Psoas muscle (tissue), 8 donors: ENCODE data around the gene REXO4. TPM values are rescaled to one million over a fixed set of nuclear protein-coding genes. Genes with fewer than 3 reads are reported as not detected.
"Not testable (repeated sequence)": the region's sequence is repeated elsewhere in the genome, so short reads cannot be mapped to it uniquely, and the experiment has no call there.

Source experiments
- ATAC-seq, 4 donors: fragments of 200-7000 bp; cut with Tn5 transposase; one replicate each; pipeline ENCODE4 v1.9.1; 2020; ENCODE audit warnings: moderate library complexity in 3 of 4, mild to moderate bottlenecking in 2 of 4
- DNase-seq, 2 donors: peaks; one replicate each; pipeline ENCODE4 v3.0.0-alpha.2; 2020
- H3K27ac ChIP-seq: fragments of 200-600 bp; one replicate; pipeline ENCODE4 v1.8.0; 2022
- H3K27me3 ChIP-seq, 3 donors: fragments of 200-600 bp in 1 of 3; one replicate each; pipeline versions ENCODE4 v1.6.1 to v1.8.0; 2013 to 2022; ENCODE audit warnings: low read length in 2 of 3, mild to moderate bottlenecking in 2 of 3, moderate library complexity in 1 of 3; ENCODE audit not compliant: insufficient read depth in 3 of 3
- H3K36me3 ChIP-seq, 2 donors: fragments of 200-600 bp in 1 of 2; one replicate each; pipeline versions ENCODE4 v1.6.1 to v1.8.0; 2013 to 2022; ENCODE audit warnings: low read depth in 1 of 2, mild to moderate bottlenecking in 1 of 2, moderate library complexity in 1 of 2; ENCODE audit not compliant: insufficient read depth in 1 of 2
- H3K4me1 ChIP-seq: fragments of 200-600 bp; one replicate; pipeline ENCODE4 v1.8.0; 2022
- H3K4me3 ChIP-seq: fragments of 200-600 bp; one replicate; pipeline ENCODE4 v1.8.0; 2022; ENCODE audit warnings: mild to moderate bottlenecking
- H3K9me3 ChIP-seq: fragments of 200-600 bp; one replicate; pipeline ENCODE4 v1.8.0; 2022
- WGBS, 3 donors: extraction: QIAGEN DNeasy Blood & Tissue Kit; methylation state at CpG; one replicate each; pipeline versions ENCODE4 v1.1.6 to v1.1.7; 2013; 5-methylcytosine and 5-hydroxymethylcytosine counted together
- intact Hi-C, 2 donors: fragments of 100-400 bp; cut with DNase I; formaldehyde crosslinking; loops; one replicate each; pipeline versions ENCODE4 v1.11.0 to v1.14.2; 2022
- polyA plus RNA-seq, 3 donors: library from polyadenylated mRNA; stranded (reverse); fragments of 200-250 nt; gene quantifications; one replicate each; pipeline ENCODE4 v1.2.3, GENCODE V29; 2013
- total RNA-seq, 4 donors: library from RNA; stranded (reverse); fragmentation: NEBNext Ultra II Directional in 2 of 4; extraction: Animal tissue kit (Norgen Biotek cat#: 25700) in 2 of 4; gene quantifications; one replicate each; pipeline versions ENCODE4 v1.2.1 to v1.2.4, GENCODE V29; 2021 to 2023
- TF ChIP-seq, protein P1 (sequence below): fragments of 200-600 bp; IDR thresholded peaks from one replicate; pipeline ENCODE4 v1.8.0; 2022; ENCODE audit warnings: antibody characterized with exemption
- donor health status: healthy with polysubstance abuse.
- donor health status: DM: no; HTN: no; CAD: no; lungs with moderate emphysema.
- donor health status: Bipolar disorder and iron deficiency.
- donor health status: healthy.
- donor health status: DM: yes; HTN: yes; CAD: no.
- donor health status: DM: no; HTN: no; CAD: no.
- donor health status: DM: no; HTN: no; CAD: no.
- donor health status: DM: yes; HTN: yes; CAD: no.

REXO4 gene
- total and polyA plus RNA-seq, 7 donors, result 23.8 to 75.2 (median 31.2) TPM

DNA sequence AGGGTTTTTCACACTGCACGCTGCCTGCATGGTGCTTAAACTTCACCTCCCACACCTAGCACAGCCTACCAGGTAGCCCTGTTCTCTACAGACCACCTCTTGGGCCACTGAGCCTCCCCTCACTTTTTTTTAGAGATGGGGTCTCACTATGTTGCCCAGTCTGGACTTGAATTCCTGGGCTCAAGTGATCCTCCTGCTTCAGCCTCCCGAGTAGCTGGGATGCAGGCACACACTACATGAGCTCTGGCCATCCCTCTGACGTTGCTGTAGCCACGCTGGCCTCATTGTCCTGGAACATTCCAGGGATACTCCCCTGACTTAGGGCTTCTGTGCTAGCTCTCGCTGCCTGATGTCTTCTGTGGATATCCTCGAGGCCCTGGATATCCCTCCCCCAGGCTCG, 34.8 kb upstream of the REXO4 start:
- H3K4me1 ChIP-seq, result no peaks in the 10 kb centered on the region
- H3K36me3 ChIP-seq, result peaks cover 0 to 6% of the 10 kb centered on the region in 2 donors
- H3K4me3 ChIP-seq, result no peak overlapping the region
- 85 to 89% (median 87%) methylated on average over 7 of the region's 7 CpGs for WGBS, 3 donors
- intact Hi-C loops, result no loop called here
- no peak for ATAC-seq
- H3K27ac ChIP-seq, result no peak overlapping the region
- TF ChIP-seq, protein P1, sequence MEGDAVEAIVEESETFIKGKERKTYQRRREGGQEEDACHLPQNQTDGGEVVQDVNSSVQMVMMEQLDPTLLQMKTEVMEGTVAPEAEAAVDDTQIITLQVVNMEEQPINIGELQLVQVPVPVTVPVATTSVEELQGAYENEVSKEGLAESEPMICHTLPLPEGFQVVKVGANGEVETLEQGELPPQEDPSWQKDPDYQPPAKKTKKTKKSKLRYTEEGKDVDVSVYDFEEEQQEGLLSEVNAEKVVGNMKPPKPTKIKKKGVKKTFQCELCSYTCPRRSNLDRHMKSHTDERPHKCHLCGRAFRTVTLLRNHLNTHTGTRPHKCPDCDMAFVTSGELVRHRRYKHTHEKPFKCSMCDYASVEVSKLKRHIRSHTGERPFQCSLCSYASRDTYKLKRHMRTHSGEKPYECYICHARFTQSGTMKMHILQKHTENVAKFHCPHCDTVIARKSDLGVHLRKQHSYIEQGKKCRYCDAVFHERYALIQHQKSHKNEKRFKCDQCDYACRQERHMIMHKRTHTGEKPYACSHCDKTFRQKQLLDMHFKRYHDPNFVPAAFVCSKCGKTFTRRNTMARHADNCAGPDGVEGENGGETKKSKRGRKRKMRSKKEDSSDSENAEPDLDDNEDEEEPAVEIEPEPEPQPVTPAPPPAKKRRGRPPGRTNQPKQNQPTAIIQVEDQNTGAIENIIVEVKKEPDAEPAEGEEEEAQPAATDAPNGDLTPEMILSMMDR, result no peak
- no peaks in the 10 kb centered on the region for H3K27me3 ChIP-seq
- no peaks in the 10 kb centered on the region for H3K9me3 ChIP-seq
- no peak for DNase-seq

DNA sequence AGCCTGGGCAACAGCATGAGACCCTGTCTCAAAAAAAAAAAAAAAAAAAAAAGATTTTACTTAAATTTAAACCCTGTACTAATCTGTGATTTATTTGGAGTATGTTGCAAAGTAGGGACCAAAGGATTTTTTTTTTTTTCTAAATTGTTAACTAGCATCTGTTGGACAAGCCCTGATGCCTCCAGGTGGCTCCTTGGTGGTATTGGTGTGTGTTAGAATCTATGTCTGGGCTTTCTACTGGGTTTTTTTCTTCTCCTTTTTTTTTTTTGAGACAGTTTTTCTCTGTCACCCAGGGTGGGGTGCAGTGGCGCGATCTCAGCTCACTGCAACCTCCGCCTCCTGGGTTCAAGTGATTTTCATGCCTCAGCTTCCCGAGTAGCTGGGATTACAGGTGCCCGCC, 34.1 kb upstream of the REXO4 start:
- DNase-seq, H3K36me3 ChIP-seq, ATAC-seq, H3K4me1 ChIP-seq, H3K4me3 ChIP-seq, intact Hi-C loops, H3K9me3 ChIP-seq, H3K27me3 ChIP-seq, H3K27ac ChIP-seq: not testable (repeated sequence)
- 92 to 98% (median 97%) methylated on average over 5 of the region's 5 CpGs for WGBS, 3 donors

DNA sequence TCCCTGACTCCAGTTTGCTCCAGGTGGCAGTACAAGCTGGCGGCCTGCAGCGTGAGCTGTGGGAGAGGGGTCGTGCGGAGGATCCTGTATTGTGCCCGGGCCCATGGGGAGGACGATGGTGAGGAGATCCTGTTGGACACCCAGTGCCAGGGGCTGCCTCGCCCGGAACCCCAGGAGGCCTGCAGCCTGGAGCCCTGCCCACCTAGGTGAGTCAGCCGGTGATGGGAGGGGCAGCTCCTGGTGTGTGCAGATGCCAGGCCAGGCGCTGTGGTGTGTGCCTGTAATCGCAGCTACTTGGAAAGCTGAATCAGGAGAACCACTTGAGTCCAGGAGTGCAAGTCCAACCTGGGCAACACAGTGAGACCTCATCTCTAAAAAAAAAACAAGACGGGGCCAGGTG, 31.9 kb upstream of the REXO4 start:
- TF ChIP-seq, protein P1, result no peak
- Histone ChIP-seq H3K4me3 (no peak overlapping the region), H3K27ac (no peak overlapping the region), H3K36me3 (peaks cover 0 to 6% of the 10 kb centered on the region in 2 donors), H3K27me3 (no peaks in the 10 kb centered on the region), H3K4me1 (no peaks in the 10 kb centered on the region), H3K9me3 (no peaks in the 10 kb centered on the region)
- WGBS, 3 donors, result 91 to 96% (median 93%) methylated on average over 12 of the region's 12 CpGs
- intact Hi-C loops, result no loop called here
- DNase-seq (no peak), ATAC-seq (no peak)

DNA sequence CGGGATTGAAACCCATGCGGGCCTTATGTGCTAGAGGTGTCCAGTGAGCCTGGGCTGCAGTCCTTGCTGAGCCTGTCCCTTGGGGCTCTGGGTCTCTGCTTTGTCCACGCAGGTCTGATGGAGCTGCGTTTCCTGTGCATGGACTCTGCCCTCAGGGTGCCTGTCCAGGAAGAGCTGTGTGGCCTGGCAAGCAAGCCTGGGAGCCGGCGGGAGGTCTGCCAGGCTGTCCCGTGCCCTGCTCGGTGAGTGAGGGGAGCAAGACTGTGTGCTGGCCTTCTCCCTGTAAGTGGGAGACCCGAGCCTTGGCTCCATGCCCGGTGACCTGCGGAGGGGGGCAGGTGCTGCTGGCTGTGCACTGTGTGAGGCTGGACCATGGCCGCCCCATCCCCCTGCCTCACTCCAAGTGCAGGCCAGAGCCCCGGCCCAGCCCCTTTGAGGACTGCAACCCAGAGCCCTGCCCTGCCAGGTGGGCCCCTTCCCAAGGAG, 30.7 kb upstream of the REXO4 start:
- Histone ChIP-seq H3K4me1 (no peaks in the 10 kb centered on the region), H3K27ac (no peak overlapping the region), H3K9me3 (no peaks in the 10 kb centered on the region), H3K4me3 (no peak overlapping the region), H3K27me3 (no peaks in the 10 kb centered on the region), H3K36me3 (peaks cover 0 to 6% of the 10 kb centered on the region in 2 donors)
- DNase-seq, result no peak
- ATAC-seq, result no peak
- 71 to 75% (median 74%) methylated on average over 12 to 13 of the region's 13 CpGs for WGBS, 3 donors
- intact Hi-C loops, result no loop called here
- TF ChIP-seq, protein P1, result no peak

DNA sequence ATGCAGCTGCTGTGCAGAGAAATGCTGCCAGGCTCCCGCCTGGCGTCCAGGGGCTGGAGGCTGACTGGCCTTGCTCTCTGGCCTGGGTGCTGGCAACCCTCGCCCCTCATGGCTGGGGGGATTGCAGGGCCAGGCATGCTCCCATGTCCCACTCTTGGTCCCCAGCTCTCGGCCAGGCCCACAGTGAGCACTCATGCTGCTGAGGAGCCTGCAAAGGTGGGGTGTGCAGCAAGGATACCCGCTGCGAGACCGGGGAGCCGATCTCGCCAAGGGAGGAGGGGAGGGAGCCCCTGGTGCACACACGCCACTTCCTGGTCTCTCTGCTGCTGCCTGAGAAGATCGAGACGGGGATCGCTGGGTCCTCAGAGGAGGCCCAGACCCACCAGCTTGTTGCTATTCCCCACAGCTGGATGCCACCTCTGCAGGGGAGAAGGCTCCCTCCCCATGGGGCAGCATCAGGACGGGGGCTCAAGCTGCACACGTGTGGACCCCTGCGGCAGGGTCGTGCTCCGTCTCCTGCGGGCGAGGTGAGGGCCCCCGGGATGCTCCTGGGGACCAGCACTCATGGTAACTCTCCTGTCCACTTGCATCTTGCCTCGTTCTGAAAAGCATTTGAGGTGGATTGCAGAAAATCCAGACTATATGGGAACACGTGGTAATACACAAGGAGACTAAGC, 27.6 kb upstream of the REXO4 start:
- H3K36me3 ChIP-seq, result no peaks in the 10 kb centered on the region
- ATAC-seq (no peak), DNase-seq (no peak)
- H3K4me3 ChIP-seq, result no peak overlapping the region
- H3K9me3 ChIP-seq, result no peaks in the 10 kb centered on the region
- WGBS, 3 donors, result 81 to 85% (median 82%) methylated on average over 23 of the region's 23 CpGs
- no peaks in the 10 kb centered on the region for H3K27me3 ChIP-seq
- H3K4me1 ChIP-seq, result no peaks in the 10 kb centered on the region
- H3K27ac ChIP-seq, result no peak overlapping the region
- intact Hi-C loops, result no loop called here
- TF ChIP-seq, protein P1, result no peak
